Stimulated activated CD4-positive, alpha-beta T cell treated with anti-CD3 and anti-CD28 coated beads, Interleukin-4, amount 100 ng/mL, for 24 hours (primary cell): ENCODE data around the gene PTPRG.

Experiments used
- DNase-seq: peaks from one replicate; pipeline ENCODE4 v3.0.0-alpha.2; 2020

PTPRG gene

GRCh38 chr3:62211675-62212429, 650.5 kb downstream of the PTPRG start:
- DNase-seq, result no peak

DNA sequence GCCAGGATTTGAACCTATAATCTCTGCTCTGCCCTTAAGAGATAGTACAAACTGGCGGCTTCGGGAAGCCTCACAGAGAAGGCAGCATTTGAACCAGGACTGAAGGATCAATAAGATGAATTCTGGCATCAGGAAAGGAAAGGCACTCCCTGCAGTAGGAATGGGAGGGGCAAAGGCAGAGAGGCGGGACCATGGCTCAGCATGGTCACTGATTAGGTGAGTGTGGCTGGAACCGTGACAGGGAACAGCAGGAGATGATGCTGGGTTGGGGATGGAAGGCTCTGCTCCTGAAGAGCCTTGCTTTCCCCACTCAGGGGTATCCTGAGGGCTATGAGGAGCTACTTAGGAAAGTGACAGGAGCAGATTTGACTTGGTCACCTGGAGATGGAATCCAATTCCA, 653.5 kb downstream of the PTPRG start:
- DNase-seq, result no peak

DNA sequence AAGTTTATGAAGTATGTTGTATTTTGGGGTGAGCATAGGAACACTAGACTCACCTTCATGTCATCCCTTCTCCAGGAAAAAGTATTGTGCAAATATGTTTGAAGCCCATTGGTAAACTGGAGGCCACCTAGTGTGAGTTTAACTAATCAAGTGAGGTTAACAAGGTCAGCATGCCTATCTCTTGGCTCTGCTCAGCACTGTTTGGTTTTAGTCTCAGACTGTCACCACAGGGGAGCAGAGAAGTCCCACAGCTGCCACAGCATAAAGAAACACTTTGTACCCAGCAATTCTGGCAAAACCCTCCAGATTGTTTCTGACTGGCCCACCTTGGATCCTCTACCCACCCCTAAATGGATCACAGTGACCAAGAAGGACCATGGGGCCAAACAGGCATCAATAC, 659.2 kb downstream of the PTPRG start:
- no peak for DNase-seq

GRCh38 chr3:62225051-62225450, 663.7 kb downstream of the PTPRG start:
- no peak for DNase-seq

GRCh38 chr3:62226601-62227339, 665.4 kb downstream of the PTPRG start:
- DNase-seq, result no peak

DNA sequence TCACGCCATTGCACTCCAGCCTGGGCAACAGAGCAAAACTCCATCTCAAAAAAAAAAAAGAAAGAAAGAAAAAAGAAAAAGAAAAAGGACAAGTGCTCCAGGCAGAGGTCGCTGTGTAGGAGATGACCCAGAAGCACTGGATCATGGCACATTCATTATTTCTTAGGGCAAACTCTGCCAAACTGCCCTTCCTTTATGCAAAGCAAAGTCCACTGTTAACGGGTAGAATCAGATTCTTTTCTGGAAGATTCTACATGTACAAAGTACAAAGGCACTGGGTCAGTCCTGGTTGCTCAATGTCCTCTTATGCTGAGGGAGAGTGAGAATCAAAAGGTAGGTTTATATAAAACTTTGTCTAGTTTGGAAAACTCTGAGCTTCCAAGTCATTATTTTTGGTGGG, 667.1 kb downstream of the PTPRG start:
- DNase-seq, result no peak

- no peak for DNase-seq
Observed at GRCh38 chr3:62229211-62229610, 667.8 kb downstream of the PTPRG start.

- DNase-seq, result no peak
Observed at GRCh38 chr3:62229908-62230307, 668.5 kb downstream of the PTPRG start.

- DNase-seq, result no peak
Observed at GRCh38 chr3:62233065-62233464, 671.7 kb downstream of the PTPRG start.

GRCh38 chr3:62236016-62236415, 674.6 kb downstream of the PTPRG start:
- no peak for DNase-seq

DNA sequence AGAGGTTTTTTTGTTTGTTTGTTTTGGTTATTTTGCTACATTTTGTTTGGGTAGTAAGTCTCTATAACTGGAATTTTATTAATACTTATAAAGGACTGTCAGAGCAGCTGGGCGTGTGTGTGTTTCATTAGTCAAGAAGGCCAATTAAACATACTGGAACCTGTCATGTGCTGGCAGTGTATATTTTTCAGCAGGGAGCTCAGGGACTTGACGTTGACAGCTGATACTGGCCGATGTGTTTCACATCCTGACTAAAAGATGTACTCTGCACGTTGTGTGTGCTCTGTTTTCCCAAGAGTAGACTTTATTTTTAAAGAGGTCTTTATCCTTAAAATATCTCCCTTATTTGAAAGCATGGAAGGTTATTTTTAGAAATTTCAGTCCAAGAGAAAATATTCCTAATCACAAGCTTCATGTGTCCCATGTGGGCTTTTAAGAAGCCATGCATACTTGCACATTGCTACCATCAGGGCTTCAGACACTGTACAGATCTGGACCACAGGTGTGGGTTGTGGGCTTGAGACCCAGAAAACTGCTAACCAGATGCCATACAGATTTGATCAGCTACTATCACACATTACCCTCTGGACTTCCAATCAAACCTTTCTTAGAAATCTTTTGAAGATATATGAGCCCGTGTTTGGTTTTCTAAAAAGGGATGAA, 676.0 kb downstream of the PTPRG start:
- DNase-seq, result no peak

GRCh38 chr3:62238003-62238402, 676.6 kb downstream of the PTPRG start:
- no peak for DNase-seq

- DNase-seq, result no peak
Observed at GRCh38 chr3:62238431-62238830, 677.1 kb downstream of the PTPRG start.

DNA sequence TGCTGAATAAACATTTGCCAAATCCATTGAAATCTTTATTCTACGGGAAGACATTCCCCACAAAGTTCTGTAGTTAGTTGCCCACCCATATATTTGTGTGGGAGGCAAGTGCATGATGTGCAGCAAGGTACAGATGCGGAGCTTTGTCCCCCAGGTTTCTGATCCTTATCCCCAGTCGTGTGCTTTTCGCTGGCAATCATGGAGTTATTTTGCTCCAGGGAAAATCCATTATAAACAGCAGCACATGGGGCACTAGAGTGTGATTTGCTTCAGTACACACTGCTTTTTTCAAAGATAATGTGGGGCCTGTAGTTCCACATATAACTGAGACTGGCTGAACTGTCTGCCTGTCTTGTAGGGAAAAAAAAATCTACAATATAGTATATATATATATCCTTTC, 679.9 kb downstream of the PTPRG start:
- no peak for DNase-seq

DNA sequence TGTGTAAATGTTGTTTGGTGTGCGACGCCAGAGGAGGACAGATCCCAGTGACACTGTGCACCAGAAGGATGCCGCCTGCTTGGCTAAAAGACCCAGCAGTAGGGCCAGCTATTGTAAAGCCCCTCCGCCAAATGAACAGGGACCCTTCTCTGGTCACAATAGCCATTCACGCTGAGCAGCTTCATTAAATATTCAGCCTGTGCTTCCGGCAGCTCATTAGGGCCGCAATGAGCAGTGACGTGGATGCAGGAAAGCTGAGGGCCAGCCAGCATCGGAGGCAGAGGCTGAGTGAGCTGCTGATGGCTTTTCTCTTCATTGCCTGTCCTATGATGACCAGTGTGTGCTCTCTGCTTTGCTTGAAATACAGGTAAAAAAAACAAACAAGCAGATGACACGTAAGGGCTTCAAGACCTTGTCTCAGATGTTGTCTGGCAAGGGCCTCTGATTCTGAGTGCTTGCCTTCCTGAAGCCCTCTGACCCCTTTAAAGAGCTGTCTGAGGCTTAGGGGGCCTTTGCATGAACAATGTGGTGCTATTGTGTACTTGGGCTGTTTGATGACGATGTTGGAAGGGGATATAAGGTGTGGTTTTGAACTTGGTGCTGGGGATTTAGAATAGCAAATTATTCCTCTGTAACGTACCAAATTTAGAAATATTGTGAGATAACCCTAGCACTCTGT, 681.6 kb downstream of the PTPRG start:
- no peak for DNase-seq

- DNase-seq, result no peak
Observed at GRCh38 chr3:62246094-62246493, 684.7 kb downstream of the PTPRG start.

DNA sequence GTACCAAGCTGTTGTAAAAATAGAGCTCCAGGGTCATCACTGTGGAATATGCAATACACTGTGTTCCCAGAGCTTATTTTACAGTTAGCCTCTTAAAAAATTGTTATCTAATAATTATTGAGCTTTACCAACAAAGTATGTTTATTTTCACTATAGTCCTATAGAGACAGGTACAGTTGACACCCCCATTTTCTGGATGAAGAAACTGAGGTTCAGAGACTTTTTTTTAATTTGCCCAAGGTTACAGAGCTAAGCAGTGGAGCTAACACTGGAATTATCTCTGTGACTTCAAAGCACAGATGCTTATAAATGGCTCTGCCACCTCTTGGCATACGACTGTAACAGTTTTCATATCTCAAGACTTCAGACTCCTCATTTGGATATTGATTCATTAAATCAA, 685.6 kb downstream of the PTPRG start:
- no peak for DNase-seq

- no peak for DNase-seq
Observed at GRCh38 chr3:62248734-62249483, 687.5 kb downstream of the PTPRG start.

DNA sequence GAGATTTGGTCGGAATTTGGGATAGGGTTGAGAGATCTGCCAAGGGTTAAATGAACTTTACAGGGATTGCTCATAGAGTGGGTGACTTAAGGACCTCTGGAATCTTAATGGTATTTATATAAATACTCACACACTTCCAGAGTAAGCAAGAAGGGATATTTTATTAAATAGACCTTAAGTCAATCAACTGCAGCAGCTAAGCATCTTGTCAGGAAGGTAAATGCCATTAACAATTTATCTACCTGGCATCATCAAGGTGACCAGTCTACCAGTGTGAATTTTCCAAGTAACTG, 688.1 kb downstream of the PTPRG start:
- DNase-seq, result no peak

DNA sequence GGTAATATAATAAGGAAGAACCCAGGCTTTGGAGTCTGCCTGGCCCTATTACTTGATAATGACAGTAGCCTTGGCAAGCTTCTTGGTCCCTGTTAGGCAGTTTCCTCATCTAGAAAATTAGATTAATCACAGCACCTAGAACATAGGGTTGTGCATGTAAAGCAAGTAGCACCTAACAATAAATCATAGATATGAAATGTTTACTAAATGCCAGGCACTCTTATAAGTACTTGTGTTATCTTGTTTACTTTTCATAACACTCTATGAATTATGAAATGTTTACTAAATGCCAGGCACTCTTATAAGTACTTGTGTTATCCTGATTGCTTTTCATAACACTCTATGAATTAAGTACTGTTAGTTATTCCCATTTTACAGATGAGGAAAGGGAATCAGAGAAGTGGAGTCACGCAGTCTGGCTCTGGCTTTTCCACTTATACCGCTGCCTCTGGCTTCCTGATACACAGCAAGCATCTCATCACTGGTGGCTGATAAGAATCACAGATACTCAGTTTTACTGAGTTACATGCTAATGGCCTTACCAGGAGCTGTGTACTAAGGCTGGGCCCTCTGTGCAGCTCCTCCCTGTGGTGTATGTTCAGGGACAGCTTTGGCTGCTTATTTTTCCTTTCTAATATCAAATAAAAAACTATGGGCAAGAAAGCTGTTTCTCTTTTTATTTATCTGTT, 688.6 kb downstream of the PTPRG start:
- DNase-seq, result no peak

GRCh38 chr3:62252438-62253157, 691.2 kb downstream of the PTPRG start:
- DNase-seq, result no peak

DNA sequence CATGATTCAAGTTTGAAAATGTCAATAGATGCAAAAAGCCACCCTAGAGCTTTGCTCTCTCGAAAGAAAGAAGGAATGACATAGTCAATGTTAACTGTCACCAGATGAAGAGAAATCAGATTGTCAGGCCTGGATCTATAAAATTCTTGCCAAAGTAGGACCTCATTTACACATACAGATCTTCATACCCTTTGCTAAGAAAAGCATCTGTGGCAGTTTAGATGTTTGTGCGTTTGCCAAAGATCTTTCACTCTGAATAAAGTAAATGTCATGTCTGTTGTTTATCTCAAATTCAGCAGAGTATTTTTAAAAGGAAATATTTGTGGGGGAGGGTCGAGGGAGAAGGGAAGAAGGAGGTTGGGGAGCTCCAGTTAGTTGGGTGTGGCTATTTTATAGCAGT, 692.6 kb downstream of the PTPRG start:
- no peak for DNase-seq
